Measurements from ENCODE around the gene PGM1. TPM values are rescaled to one million over a fixed set of nuclear protein-coding genes. Genes with fewer than 3 reads are reported as not detected.

PGM1 gene
- total RNA-seq, 1 donor from 2014 or later = 22.7 TPM

GRCh38 chr1:63636192-63637105 is 43.2 kb downstream of the PGM1 start:
- Histone ChIP-seq H3F3A (ENCODE audit: low read depth) (peaks cover 3% of the 10 kb centered on the region), H3K9ac (no peak overlapping the region), H3K27ac (no peak overlapping the region), H3K4me1 (peaks cover 14% of the 10 kb centered on the region), H3K9me3 (ENCODE audit: low read depth) (no peaks in the 10 kb centered on the region), H3K79me2 (ENCODE audit: low read depth) (no peaks in the 10 kb centered on the region), H3K4me2 (no peak overlapping the region), H3K27me3 (no peaks in the 10 kb centered on the region), H2AFZ (replicated peaks) (no peak overlapping the region), H3K4me3 (no peak overlapping the region), H4K20me1 (ENCODE audit: low read depth) (no peaks in the 10 kb centered on the region), H3K36me3 (no peaks in the 10 kb centered on the region)
- H3K27me3 Mint-ChIP-seq (ENCODE audit: insufficient read depth, low read depth) = peaks cover 10% of the 10 kb centered on the region
- peaks cover 36% of the 10 kb centered on the region for H3K36me3 Mint-ChIP-seq
- H3K4me1 Mint-ChIP-seq = peaks cover 25% of the 10 kb centered on the region
- H3K4me3 Mint-ChIP-seq = no peak overlapping the region
- TF ChIP-seq, protein P1, sequence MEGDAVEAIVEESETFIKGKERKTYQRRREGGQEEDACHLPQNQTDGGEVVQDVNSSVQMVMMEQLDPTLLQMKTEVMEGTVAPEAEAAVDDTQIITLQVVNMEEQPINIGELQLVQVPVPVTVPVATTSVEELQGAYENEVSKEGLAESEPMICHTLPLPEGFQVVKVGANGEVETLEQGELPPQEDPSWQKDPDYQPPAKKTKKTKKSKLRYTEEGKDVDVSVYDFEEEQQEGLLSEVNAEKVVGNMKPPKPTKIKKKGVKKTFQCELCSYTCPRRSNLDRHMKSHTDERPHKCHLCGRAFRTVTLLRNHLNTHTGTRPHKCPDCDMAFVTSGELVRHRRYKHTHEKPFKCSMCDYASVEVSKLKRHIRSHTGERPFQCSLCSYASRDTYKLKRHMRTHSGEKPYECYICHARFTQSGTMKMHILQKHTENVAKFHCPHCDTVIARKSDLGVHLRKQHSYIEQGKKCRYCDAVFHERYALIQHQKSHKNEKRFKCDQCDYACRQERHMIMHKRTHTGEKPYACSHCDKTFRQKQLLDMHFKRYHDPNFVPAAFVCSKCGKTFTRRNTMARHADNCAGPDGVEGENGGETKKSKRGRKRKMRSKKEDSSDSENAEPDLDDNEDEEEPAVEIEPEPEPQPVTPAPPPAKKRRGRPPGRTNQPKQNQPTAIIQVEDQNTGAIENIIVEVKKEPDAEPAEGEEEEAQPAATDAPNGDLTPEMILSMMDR (IDR thresholded peaks at IDR 0.05) = no peak
- no peak overlapping the region for H3K27ac Mint-ChIP-seq
- H3K9me3 Mint-ChIP-seq = no peaks in the 10 kb centered on the region
- no peak for DNase-seq (ENCODE audit: low spot score)

GRCh38 chr1:63638471-63638870 is 45.3 kb downstream of the PGM1 start:
- H3K36me3 ChIP-seq = no peaks in the 10 kb centered on the region
- peaks cover 3% of the 10 kb centered on the region for H3F3A ChIP-seq (ENCODE audit: low read depth)
- H3K36me3 Mint-ChIP-seq = peaks cover 31% of the 10 kb centered on the region
- no peak overlapping the region for H3K4me3 Mint-ChIP-seq
- H3K9me3 ChIP-seq (ENCODE audit: low read depth) = no peaks in the 10 kb centered on the region
- no peak overlapping the region for H3K27ac Mint-ChIP-seq
- no peak overlapping the region for H2AFZ ChIP-seq (replicated peaks)
- H3K27me3 ChIP-seq = no peaks in the 10 kb centered on the region
- peaks cover 25% of the 10 kb centered on the region for H3K4me1 Mint-ChIP-seq
- H3K79me2 ChIP-seq (ENCODE audit: low read depth) = no peaks in the 10 kb centered on the region
- H3K9me3 Mint-ChIP-seq = no peaks in the 10 kb centered on the region
- peaks cover 14% of the 10 kb centered on the region for H3K4me1 ChIP-seq
- TF ChIP-seq EZH2phosphoT487 (IDR thresholded peaks at IDR 0.05) (no peak), EZH2 (IDR thresholded peaks at IDR 0.05) (no peak)
- TF ChIP-seq, protein P1 (IDR thresholded peaks at IDR 0.05) = no peak
- no peak overlapping the region for H3K4me3 ChIP-seq
- no peak overlapping the region for H3K4me2 ChIP-seq
- H3K27me3 Mint-ChIP-seq (ENCODE audit: insufficient read depth, low read depth) = peaks cover 11% of the 10 kb centered on the region
- no peak overlapping the region for H3K9ac ChIP-seq
- no peak for DNase-seq (ENCODE audit: low spot score)
- H3K27ac ChIP-seq = no peak overlapping the region
- no peaks in the 10 kb centered on the region for H4K20me1 ChIP-seq (ENCODE audit: low read depth)

GRCh38 chr1:63638875-63639274 is 45.7 kb downstream of the PGM1 start:
- Histone ChIP-seq H4K20me1 (ENCODE audit: low read depth) (no peaks in the 10 kb centered on the region), H3K9ac (no peak overlapping the region), H3F3A (ENCODE audit: low read depth) (peaks cover 3% of the 10 kb centered on the region), H3K4me2 (no peak overlapping the region), H3K79me2 (ENCODE audit: low read depth) (no peaks in the 10 kb centered on the region), H3K27ac (no peak overlapping the region), H3K36me3 (no peaks in the 10 kb centered on the region), H3K9me3 (ENCODE audit: low read depth) (no peaks in the 10 kb centered on the region), H2AFZ (replicated peaks) (no peak overlapping the region), H3K4me1 (peaks cover 14% of the 10 kb centered on the region), H3K4me3 (no peak overlapping the region), H3K27me3 (no peaks in the 10 kb centered on the region)
- peaks cover 11% of the 10 kb centered on the region for H3K27me3 Mint-ChIP-seq (ENCODE audit: insufficient read depth, low read depth)
- H3K4me1 Mint-ChIP-seq = peaks cover 25% of the 10 kb centered on the region
- no peak overlapping the region for H3K27ac Mint-ChIP-seq
- DNase-seq (ENCODE audit: low spot score) = no peak
- H3K4me3 Mint-ChIP-seq = no peak overlapping the region
- H3K36me3 Mint-ChIP-seq = peaks cover 31% of the 10 kb centered on the region
- TF ChIP-seq, protein P1 (IDR thresholded peaks at IDR 0.05) = no peak
- TF ChIP-seq EZH2phosphoT487 (IDR thresholded peaks at IDR 0.05) (no peak), EZH2 (IDR thresholded peaks at IDR 0.05) (no peak)
- H3K9me3 Mint-ChIP-seq = no peaks in the 10 kb centered on the region

Data from neural progenitor cell (in vitro differentiated cells).